ENCODE results near the gene PPM1F. TPM values are rescaled to one million over a fixed set of nuclear protein-coding genes. Genes with fewer than 3 reads are reported as not detected.

The PPM1F gene
- total RNA-seq, 1 donor from 2014 or later: 35.6 TPM

DNA sequence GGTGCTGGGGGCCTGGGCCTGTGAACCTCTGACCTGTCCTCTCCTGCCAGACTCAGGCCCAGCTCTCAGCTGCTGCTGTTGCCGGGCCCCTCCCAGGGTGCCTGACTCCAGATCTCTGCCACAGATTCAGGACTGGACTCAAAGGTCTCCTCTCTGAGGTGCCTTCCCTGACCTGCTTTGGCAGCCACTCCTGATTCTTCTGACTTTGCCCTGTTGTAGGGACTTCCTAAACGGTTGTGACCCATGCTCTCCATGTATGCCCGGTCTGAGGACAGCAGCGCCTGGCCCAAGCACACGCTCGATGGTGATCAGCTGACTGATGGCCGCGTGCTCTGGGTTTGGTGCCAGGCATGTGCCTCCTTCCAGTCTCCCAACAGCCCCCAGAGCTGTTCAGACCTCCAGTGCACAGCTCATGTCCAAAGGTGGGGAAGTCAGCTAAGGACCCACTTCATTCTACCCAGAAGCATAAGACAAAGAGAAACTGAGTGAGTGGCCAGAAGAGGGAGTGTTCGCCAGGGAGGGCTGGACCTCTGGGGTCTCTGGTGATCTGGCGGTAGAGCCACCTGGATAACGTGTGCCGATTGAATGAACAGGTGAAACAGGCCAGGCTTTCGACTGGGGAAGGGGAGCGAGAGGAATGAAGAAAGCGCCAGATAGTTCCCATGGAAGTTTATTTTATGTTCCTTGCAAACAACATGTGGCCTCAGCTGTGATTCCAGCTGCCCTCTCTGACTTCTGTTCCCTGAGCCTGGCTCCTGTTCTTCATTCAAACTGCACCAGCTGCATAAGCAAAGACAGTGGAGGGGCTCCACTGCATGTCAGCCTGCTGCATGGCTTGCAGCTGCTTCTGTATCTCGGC, 38.0 kb upstream of the PPM1F start:
- Histone ChIP-seq H3K9me3 (no peaks in the 10 kb centered on the region), H3K36me3 (no peaks in the 10 kb centered on the region), H3K27me3 (no peaks in the 10 kb centered on the region), H3K27ac (no peak overlapping the region), H3K4me1 (no peaks in the 10 kb centered on the region), H3K4me3 (no peak overlapping the region)
- TF ChIP-seq POLR2A (IDR thresholded peaks at IDR 0.05): no peak
- no peak for DNase-seq (ENCODE audit: extremely low spot score in 2 of 2)
- intact Hi-C loops (cut with DNase I): no loop called here

DNA sequence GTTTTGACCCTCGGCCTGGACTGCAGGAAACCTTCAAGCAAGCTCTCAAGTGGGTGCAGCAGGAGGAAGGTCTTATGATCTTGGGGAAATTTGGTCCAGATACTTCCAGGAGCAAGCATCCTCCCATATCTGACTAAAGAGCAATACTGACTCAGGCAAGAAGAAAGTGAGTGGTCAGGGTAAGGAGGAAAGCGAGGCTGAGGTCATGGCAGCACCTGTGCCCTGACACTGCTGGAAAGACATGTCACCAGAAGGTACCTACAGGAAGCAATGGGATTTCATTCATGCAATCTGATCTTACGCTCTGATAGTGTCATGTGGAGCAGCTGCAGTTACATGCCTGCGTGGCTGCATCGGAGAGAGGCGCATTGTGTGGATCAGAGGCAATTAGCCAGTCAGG, 36.4 kb upstream of the PPM1F start:
- no peaks in the 10 kb centered on the region for H3K27me3 ChIP-seq
- intact Hi-C loops (cut with DNase I): no loop called here
- no peak overlapping the region for H3K4me3 ChIP-seq
- no peak overlapping the region for H3K27ac ChIP-seq
- TF ChIP-seq POLR2A (IDR thresholded peaks at IDR 0.05) (no peak), CTCF (IDR thresholded peaks at IDR 0.05) (no peak), POLR2AphosphoS5 (IDR thresholded peaks at IDR 0.05; ENCODE audit: insufficient read depth in 1 of 2, low read depth in 1 of 2) (no peak)
- H3K9me3 ChIP-seq: no peaks in the 10 kb centered on the region
- no peaks in the 10 kb centered on the region for H3K36me3 ChIP-seq
- DNase-seq (ENCODE audit: extremely low spot score in 2 of 2): no peak
- no peaks in the 10 kb centered on the region for H3K4me1 ChIP-seq

GRCh38 chr22:21985214-21985613, 32.6 kb upstream of the PPM1F start:
- H3K36me3 ChIP-seq: no peaks in the 10 kb centered on the region
- no peaks in the 10 kb centered on the region for H3K9me3 ChIP-seq
- intact Hi-C loops (cut with DNase I): no loop called here
- no peak overlapping the region for H3K4me3 ChIP-seq
- peaks cover 15% of the 10 kb centered on the region for H3K4me1 ChIP-seq
- no peak for TF ChIP-seq POLR2A (IDR thresholded peaks at IDR 0.05)
- no peak for TF ChIP-seq POLR2AphosphoS5 (IDR thresholded peaks at IDR 0.05; ENCODE audit: insufficient read depth in 1 of 2, low read depth in 1 of 2)
- TF ChIP-seq CTCF (IDR thresholded peaks at IDR 0.05): no peak
- no peak overlapping the region for H3K27ac ChIP-seq
- H3K27me3 ChIP-seq: no peaks in the 10 kb centered on the region
- DNase-seq (ENCODE audit: extremely low spot score in 2 of 2): no peak

- no peak for DNase-seq (ENCODE audit: extremely low spot score in 2 of 2)
- no peak for TF ChIP-seq CTCF (IDR thresholded peaks at IDR 0.05)
- TF ChIP-seq POLR2A (IDR thresholded peaks at IDR 0.05): no peak
- TF ChIP-seq POLR2AphosphoS5 (IDR thresholded peaks at IDR 0.05; ENCODE audit: insufficient read depth in 1 of 2, low read depth in 1 of 2): no peak
- peaks cover 15% of the 10 kb centered on the region for H3K4me1 ChIP-seq
- no peak overlapping the region for H3K4me3 ChIP-seq
- no peaks in the 10 kb centered on the region for H3K9me3 ChIP-seq
- no peak overlapping the region for H3K27ac ChIP-seq
- intact Hi-C loops (cut with DNase I): no loop called here
- no peaks in the 10 kb centered on the region for H3K27me3 ChIP-seq
- H3K36me3 ChIP-seq: no peaks in the 10 kb centered on the region
These were observed 32.1 kb upstream of the PPM1F start for GRCh38 chr22:21984793-21985192.

GRCh38 chr22:21982338-21982965, 29.8 kb upstream of the PPM1F start, which contains the start of gene TOP3B:
TSS of gene TOP3B (minus strand) at chr22:21982787. CDS start at chr22:21975709, 7,078 bp downstream.
- H3K9me3 ChIP-seq: no peaks in the 10 kb centered on the region
- H3K36me3 ChIP-seq: no peaks in the 10 kb centered on the region
- no peak for DNase-seq (ENCODE audit: extremely low spot score in 2 of 2)
- H3K4me3 ChIP-seq: peak within 1 kb of the TSS; percentile 75 to 91
- intact Hi-C loops (cut with DNase I): no loop called here
- H3K4me1 ChIP-seq: peaks cover 15% of the 10 kb centered on the region
- TF ChIP-seq CTCF (IDR thresholded peaks at IDR 0.05) (peak in 1 of 3 experiments; percentile 34), POLR2AphosphoS5 (IDR thresholded peaks at IDR 0.05; ENCODE audit: insufficient read depth in 1 of 2, low read depth in 1 of 2) (peak; percentile 71 to 92), POLR2A (IDR thresholded peaks at IDR 0.05) (no peak)
- no peaks in the 10 kb centered on the region for H3K27me3 ChIP-seq
- H3K27ac ChIP-seq: peak within 1 kb of the TSS; percentile 55
